ENCODE results near the gene SIL1.
"Not testable (repeated sequence)": the region's sequence is repeated elsewhere in the genome, so short reads cannot be mapped to it uniquely, and the experiment has no call there.

Gene SIL1

DNA sequence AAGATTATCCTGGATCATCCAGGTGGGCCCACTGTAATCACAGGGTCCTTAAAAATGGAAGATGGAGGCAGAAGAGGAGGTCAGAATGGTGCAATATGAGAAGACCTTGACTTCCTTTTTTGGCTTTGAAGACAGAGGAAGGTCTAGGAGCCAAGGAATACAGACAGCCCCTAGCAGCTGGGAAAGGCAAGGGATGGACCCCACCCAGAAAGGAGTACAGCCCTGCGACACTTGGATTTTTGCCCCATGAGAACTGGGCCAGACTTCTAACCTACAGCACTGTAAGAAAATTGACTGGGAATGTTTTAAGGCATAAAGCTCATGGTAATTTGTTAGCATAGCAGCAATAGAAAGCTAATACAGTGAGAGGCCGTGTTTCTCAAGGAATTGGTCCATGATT, 256.1 kb downstream of the SIL1 start:
- DNase-seq (ENCODE audit: low read depth): no peak

DNA sequence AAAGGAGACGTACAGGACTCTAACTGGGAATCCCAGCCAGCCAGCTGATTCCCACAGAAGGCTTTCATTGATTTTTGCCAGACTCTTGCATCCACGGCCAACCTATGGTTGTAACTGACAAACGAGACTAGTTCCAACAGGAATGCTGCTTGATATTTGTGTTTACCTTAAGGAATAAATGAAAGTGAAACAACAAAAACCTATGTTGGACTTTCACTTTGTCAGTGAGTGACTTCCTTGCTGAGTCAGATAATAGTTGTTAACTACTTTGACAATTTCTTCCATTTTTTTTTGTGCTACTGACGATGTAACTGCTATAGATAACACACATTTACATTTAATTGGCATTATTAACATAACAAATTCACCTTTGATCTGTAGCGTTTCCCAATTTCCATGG, 259.6 kb downstream of the SIL1 start:
- DNase-seq (ENCODE audit: low read depth): no peak

DNA sequence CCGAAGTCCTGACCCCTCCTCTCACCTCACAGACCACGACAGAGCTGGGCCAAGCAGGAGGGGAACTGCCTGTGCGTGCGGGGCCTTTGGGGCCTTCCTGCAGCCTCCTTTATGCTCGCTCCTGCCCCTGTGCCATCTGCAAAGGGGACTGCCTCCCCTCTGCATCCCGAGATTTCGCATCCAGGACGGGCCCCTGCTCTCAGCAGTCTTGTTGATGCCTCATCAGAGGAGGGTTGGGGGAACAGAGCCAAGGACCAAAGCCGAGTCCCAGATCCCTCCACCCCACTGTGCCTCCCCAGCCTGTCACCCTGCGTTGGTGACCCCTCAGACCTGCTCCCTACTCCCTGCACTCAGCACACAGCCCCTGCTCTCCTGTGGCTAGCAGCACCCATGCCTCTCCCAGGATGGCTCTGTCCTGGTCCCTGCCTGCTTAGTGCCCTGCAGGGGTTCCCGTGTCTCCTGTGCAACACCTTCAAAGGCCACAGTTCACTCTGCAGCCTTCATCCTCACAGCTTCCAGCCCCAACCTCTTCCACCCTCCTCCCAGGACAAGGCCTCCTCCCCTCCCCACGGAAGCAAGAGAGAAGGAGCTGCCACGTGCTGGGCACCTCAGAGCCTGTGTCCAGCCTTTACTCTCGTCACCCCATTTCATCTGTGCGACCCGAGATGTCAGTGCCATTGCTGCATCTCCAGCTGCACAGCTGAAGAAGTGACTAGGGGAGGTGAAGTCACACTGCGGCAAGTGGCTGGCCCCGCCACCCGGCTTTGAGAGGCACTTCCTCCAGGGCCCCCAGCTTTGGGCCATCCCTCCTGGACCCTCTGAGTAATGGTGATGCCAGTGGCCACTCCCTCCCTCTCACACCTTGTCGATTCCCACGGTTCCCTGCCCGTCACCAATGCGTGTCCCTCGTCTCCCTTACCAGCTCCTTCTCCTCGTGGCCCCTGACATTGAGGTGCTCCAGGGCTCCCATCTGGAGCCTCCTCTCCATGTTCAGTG, 260.5 kb downstream of the SIL1 start:
- DNase-seq (ENCODE audit: low read depth): no peak

DNA sequence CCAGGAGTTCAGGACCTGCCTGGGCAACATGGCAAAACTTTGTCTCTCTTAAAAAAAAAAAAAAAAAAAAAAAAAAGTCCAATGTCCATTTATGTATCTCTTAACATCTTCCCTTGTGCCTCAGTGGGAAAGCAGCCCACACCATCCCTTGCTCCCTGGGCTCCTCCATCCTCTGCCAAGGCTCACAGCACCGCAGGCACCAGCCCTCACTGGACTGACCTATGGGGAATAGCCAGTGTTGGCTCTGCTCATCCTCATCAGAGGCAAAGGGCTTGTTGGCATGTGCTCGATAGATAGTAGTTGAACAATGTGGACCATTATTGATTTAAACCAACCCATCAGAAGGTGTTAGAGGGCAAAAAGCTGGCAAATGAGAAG, 261.2 kb downstream of the SIL1 start:
- DNase-seq (ENCODE audit: low read depth): no peak

DNA sequence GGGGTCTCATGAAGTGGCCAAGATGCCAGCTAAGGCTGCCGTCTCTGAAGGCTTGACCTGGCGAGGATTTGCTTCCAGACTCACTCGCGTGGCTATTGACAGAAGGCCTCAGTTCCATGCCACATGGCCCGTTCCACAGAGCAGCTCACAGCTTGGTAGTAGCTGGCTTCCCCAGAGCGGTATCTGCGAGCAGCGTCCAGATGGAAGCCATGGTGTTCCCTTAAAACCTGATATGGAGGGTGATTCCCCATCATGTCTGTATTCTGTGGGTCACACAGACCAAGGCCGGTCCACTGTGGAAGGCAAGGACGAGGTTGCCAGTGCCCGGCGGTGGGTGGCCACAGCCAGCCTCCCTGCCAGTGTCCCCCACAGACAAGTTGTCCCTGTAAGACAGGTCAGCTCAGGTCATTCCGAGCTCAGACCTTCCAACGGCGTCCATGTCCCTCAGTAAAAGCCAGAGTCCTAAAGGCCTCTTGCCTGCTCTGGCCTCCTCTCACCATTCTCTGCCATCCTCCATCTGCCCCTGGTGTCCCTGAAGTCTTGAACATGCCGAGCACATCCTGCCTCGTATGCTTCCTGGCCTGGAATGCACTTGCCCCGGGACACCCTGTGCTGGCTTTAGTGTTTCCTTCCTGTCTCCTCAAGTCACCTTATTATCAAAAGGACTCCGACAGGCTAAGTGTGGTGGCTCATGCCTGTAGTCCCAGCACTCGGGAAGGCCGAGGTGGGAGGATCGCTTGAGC, 261.8 kb downstream of the SIL1 start:
- no peak for DNase-seq (ENCODE audit: low read depth)

DNA sequence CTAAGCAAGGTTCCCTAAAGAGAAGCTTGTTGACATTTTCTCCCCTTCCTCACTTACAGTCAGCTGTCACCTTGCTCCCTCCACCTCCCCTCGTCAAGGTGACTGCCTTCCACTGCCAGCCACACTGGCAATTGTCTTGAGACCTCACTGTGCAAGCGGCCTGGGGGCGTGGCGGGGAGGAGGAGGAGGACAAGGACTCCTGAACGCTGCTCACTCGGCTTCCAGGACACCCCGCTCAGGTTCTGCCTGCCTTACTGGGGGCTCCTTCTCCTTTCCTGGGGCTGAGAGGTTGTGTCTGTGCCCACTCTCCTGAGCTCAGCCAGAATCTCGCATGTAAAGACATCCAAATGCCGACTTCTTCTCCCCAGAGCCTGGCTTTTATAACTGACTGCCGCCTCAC, 262.7 kb downstream of the SIL1 start:
- no peak for DNase-seq (ENCODE audit: low read depth)

DNA sequence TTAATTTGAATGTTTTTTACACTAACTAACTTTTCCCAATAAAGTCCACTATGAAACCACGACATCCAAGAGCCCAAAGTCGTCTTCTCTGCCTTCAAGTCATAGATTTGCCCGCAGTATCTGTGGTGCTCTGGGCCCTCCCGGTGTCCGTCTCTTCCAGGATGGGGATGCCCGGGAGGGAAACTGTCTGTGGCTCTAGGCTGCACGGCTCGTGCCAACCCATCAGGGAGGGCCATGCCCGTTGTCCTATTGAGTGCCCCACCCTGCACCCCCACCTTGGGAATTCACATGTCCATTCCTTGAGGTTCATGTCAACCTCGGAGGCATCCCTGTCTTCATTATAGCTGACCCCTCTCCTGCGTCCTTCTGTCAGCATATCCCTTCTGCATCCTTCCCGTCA, 263.2 kb downstream of the SIL1 start:
- no peak for DNase-seq (ENCODE audit: low read depth)

DNA sequence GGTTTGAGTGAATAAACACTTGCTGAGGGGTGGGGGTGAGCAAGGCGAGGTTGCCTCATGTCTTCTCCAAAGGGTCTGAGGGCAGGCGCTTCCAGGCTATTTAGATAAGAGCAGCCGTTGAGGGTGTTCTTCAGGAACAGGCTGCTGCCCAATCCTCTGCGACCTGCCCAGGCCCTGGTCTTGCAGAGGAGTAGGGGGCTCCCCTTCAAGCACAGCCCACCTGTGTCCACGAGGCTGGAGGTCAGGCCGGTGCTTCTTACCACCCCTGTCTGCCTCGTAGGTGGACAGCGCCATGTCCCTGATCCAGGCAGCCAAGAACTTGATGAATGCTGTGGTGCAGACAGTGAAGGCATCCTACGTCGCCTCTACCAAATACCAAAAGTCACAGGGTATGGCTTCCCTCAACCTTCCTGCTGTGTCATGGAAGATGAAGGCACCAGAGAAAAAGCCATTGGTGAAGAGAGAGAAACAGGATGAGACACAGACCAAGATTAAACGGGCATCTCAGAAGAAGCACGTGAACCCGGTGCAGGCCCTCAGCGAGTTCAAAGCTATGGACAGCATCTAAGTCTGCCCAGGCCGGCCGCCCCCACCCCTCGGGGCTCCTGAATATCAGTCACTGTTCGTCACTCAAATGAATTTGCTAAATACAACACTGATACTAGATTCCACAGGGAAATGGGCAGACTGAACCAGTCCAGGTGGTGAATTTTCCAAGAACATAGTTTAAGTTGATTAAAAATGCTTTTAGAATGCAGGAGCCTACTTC, 264.5 kb downstream of the SIL1 start:
- DNase-seq (ENCODE audit: low read depth): no peak

DNA sequence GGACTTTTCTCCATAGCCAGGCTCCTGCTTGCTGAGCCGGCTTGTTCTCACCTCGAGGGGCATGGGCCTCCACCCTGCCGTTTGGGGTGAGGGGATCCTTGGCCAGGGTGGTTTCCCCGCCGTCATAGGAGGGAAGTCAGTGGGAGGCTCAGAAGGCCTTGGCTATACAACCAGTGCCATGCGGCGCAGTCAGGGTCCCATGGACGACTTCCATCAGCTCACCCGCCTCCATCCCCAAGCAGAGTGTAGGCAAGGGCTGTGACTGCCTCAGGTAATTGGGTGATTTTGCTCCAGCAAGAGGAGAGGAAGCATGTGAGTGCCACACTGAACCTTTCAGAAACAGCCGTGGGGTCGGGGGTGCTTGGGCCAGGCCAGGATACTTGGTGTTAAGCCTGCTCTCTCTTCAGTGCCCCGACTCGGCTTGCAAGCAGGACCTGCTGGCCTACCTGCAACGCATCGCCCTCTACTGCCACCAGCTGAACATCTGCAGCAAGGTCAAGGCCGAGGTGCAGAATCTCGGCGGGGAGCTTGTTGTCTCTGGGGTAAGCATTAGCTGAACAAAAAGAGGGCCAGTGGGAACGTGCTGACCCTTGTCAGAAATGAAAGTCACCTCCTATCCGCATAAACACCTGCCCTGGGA, 265.9 kb downstream of the SIL1 start:
- DNase-seq (ENCODE audit: low read depth): no peak

DNA sequence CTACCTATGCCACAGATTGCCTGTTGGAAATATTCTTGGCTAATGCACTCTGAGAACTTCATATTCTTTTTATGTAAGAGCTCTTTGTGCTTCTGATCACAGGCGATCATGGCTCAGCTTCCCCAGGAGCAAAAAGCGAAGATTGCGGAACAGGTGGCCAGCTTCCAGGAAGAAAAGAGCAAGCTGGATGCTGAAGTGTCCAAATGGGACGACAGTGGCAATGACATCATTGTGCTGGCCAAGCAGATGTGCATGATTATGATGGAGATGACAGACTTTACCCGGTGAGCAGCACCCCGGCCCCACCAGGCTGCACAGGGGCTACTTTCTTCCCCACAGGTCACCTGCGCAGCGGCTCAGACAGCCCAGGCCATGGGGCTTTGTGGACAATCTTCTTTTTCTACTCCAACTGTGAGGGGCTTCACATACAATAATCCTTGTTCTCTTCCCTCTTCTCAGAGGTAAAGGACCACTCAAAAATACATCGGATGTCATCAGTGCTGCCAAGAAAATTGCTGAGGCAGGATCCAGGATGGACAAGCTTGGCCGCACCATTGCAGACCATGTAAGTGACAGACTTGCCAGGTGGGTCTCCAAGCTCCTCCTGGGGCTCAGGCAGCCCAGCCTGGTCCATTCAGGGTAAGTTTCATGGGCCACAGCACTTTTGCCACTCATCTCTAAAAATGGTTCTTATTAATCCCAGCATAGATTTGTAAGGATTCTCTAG, 267.6 kb downstream of the SIL1 start:
- no peak for DNase-seq (ENCODE audit: low read depth)

DNA sequence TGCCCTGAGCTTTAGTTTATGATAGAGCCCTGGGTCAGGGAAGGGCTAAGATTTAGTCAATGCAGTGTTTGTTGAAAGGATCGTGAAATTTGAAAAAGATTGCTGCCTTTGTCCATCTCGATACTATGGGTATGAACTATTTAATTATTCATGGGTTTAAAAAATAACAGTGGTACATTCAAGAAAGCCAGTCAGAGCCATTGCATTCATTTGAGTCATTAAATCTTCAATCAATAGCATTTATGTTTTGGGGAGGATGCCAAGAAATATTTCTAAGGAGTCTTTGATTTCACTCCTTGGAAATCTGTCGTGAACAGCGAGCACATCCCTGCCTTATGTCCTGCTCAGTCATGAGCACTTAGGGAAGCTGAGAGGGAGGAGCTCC, 268.6 kb downstream of the SIL1 start:
- DNase-seq (ENCODE audit: low read depth): no peak

DNA sequence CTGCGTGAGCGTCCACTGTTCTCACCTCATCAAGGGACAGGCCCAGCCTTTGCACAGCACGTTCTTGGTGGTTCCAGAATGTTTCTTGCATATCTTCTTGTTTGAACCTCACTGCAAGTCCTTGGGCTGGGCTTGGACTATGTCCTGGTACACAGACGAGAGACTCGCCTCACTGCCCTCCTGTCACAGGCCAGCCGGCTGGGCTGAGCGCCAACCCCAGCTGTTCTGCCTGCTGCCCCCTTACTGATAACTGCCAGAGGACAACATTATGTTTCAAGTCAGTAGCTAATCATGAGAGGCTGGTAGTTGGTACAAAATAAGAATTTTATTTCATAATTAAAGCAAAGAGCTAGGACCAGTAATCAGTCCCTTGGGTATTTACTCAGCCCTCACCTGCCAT, 270.2 kb downstream of the SIL1 start:
- no peak for DNase-seq (ENCODE audit: low read depth)

DNA sequence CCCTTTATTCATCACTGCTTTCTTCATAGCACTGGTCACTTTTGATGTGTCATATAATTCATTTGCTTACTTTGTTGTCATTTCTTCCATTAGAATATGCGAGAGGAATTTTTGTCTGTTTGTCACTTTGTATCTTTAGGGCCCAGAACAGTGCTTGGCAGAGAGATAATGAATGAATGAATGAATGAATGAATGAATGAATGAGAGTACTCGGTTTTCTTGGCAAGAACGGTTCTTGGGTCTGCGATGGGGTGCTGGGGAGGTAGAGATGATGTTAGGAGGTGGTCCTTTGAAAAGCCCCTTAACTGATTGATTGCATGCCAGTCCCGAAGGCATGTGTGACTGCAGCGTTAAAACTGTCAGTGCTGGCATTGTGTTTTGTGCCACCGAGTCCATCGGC, 270.6 kb downstream of the SIL1 start:
- no peak for DNase-seq (ENCODE audit: low read depth)

DNA sequence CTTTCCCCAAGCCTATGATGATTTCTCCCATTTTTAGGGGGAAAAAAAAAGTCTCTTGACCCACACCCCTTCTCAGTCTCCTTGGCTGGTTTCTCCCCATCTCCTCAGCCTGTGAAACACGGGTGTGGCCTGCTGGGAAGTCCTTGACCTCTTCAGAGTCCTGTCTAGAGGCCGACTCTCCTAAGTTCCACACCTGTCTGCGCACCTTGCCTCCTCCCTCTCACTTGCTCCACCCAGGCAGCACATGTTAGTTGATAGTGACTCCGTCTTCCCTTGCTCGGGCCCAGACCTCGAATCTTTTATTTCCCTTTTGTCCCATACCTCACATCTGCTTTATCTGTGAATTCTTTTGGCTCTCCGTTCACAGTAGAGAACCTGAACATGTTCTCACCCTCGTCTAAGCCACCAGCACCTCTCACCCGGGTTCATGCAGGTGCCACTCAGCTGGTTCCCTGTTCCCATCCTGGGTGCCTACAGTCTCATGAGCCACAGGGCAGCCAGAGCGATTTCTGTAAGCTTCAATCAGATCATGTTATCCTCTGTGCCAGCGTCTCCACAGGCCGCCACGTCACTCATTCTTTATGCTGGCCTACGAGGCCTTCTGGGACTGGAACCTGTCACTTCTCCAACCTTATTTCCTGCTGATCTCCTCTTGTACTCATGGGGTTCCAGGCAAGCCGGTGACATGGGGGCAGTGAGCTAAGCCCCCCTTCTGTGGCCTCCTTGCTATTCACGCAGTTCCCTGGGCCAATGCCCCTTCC, 271.3 kb downstream of the SIL1 start:
- no peak for DNase-seq (ENCODE audit: low read depth)

DNA sequence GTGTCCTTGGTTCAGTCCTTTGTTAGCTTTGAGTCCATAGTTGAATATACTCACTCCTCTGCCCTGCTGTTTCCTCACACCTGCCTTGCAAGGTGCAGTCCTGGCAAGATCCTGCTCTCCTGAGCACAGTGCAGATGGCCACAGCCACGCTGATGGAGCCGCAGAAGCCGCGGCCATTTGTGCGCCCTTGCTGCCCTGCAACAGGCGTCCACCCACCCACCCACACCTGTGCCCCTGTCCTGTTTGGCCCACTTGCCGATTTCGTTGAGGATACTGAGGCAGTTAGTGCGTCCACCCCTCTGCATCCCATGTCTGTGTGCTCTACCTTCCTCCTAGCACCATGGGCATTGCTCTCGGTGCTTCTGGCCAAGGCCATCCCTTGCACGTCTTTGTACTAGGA, 271.9 kb downstream of the SIL1 start:
- DNase-seq (ENCODE audit: low read depth): no peak

DNA sequence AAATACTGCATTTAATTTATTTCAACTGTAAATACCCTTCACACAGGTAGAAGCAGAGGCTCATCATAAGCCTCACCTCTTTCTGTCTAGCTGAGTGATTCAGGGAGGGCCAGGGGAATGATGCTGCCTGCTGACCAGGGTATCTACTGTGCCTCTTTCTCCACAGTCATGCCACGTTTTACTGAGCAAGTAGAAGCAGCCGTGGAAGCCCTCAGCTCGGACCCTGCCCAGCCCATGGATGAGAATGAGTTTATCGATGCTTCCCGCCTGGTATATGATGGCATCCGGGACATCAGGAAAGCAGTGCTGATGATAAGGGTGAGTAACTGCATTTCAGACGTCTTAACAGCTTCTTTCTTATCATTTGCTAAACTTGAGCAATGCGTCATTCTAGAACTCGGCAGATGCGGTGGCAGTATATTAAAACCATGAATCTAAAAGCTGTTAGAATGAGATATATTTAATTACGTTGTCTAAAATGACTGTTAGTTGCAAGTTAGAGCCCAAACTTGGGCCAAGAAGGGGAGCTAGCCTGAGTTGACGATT, 273.0 kb downstream of the SIL1 start:
- no peak for DNase-seq (ENCODE audit: low read depth)

DNA sequence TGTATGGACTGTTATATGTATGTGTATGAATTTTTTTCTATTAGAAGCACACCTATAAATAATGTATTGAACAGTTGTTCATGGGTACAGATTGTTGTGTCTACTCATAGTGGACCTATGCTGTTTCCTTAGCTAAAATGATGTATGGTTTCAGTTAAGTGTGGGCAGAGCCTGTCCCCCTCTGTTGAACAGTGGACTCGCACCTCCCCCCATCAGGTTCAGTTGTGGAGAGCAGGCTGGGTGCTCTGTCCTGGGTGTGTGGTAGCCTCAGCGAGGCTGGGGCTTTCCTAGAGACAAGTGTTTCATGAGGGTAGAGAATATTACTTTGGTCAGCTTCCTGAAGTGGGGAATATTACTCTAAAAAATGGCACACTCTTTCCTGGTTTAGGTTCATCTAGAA, 275.7 kb downstream of the SIL1 start:
- no peak for DNase-seq (ENCODE audit: low read depth)

DNA sequence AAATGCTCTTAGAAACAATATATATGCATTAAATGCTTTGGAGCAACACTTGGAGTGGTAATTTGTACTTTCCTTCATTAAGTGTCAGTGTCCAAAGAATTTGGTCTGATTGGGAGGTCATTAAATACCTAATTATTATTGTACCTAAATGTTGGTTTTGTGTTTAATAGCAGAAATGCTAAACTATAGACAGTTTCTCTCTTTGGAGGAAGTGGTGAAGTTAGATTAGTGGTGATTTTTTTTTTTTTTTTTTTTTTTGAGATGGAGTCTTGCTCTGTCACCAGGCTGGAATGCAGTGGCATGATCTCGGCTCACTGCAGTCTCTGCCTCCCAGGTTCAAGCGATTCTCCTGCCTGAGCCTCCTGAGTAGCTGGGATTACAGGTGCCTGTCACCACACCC, 276.8 kb downstream of the SIL1 start:
- not testable (repeated sequence) for DNase-seq (ENCODE audit: low read depth)

DNA sequence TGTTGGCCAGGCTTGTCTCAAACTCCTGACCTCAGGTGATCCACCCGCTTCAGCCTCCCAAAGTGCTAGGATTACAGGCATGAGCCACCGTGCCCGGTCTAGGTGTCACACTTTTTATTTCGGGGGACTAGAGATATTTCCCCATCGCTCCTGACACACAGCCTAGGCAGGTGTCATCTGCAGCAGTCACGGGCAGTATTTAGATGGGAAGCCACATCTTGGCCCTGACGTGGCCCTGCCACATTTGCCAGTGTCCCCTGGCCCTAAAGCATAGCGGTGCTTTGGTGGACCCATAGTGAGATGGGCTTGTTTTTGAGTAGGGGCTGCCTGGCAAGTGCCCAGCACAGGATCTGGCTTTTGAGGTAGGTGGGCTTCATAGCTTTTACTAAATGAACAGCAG, 278.0 kb downstream of the SIL1 start:
- no peak for DNase-seq (ENCODE audit: low read depth)

DNA sequence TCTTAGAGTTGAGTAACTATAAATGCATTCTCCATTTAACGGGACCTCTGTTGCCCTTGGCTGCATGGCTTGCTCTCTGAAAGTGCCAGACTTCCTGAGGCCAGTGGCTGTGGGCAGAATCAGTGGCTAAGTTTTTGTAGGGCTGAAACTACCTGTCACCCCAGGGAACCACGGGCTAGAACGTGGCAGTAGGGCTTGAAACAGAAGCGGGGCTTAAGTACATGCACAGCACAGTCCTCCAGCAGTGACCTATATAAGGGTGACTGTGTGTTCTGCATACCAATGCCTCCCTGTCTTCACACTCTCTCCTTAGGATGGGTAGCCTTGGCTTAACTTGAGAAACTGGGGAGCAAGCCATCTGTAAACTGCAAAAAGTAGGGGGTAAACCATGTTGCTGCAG, 279.5 kb downstream of the SIL1 start:
- DNase-seq (ENCODE audit: low read depth): no peak

All from activated T-helper 1 cell treated with Interleukin-2 at 50 U/mL for 16 hours (primary cell).